ENCODE measurements around the gene IP6K3.

DNA sequence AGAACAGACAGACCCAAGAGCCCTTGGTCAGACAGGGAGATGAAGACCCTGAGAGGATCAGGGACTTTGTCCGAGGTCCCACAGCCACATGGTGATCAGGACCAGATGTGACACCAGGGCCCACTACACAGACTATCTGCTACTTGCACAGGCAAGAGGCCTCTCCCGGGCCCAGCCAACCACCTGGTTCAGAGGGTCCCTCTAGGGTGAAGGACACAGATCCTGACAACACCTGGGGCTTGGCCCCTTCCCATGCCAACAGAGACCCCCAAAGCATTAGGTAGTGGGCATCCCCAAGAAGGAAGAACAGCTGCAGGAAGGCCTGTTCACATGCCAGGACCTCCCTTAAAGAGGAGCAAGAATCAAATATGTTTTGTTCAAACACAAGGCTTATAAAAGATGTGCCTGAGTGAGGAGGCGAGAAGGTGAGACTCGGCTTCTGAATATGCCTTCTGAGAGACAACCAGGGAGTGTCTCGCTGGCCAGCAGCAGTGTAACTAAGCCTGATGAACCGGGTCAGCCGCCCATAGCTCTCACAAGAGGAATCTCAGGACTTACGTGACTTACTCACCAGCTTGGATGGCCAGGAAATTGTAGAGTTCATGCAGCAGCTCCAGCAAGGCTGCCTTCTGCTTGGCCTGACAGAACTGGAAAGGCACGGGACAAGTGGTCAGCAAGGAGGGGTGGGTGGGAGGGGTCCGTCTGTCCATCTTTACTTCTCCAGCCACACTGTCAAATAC, 37.2 kb upstream of the IP6K3 start:
- TF ChIP-seq, protein P1, sequence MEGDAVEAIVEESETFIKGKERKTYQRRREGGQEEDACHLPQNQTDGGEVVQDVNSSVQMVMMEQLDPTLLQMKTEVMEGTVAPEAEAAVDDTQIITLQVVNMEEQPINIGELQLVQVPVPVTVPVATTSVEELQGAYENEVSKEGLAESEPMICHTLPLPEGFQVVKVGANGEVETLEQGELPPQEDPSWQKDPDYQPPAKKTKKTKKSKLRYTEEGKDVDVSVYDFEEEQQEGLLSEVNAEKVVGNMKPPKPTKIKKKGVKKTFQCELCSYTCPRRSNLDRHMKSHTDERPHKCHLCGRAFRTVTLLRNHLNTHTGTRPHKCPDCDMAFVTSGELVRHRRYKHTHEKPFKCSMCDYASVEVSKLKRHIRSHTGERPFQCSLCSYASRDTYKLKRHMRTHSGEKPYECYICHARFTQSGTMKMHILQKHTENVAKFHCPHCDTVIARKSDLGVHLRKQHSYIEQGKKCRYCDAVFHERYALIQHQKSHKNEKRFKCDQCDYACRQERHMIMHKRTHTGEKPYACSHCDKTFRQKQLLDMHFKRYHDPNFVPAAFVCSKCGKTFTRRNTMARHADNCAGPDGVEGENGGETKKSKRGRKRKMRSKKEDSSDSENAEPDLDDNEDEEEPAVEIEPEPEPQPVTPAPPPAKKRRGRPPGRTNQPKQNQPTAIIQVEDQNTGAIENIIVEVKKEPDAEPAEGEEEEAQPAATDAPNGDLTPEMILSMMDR (IDR thresholded peaks at IDR 0.05) = no peak
- TF ChIP-seq POLR2A (IDR thresholded peaks at IDR 0.05) = no peak
